GM10266 (cell line): ENCODE results near the gene ITGB1BP1.

ENCODE experiments used
- DNase-seq: peaks from one replicate; pipeline ENCODE4 v3.0.0; 2012; ENCODE audit errors: extremely low spot score
- CTCF ChIP-seq: IDR thresholded peaks from 2 replicates; pipeline ENCODE4 v1.5.1; 2012; ENCODE audit warnings: mild to moderate bottlenecking, low read depth; ENCODE audit not compliant: control insufficient read depth, insufficient read depth; ENCODE audit errors: missing control alignments

ITGB1BP1 gene

GRCh38 chr2:9373476-9373875, 49.9 kb downstream of the ITGB1BP1 start:
- DNase-seq: no peak
- no peak for TF ChIP-seq CTCF

- no peak for TF ChIP-seq CTCF
- no peak for DNase-seq
These were observed 50.3 kb downstream of the ITGB1BP1 start for GRCh38 chr2:9373047-9373446.

- no peak for TF ChIP-seq CTCF
- DNase-seq: no peak
These were observed 52.6 kb downstream of the ITGB1BP1 start for GRCh38 chr2:9370746-9371145.

GRCh38 chr2:9366026-9366425, 57.3 kb downstream of the ITGB1BP1 start:
- TF ChIP-seq CTCF: no peak
- no peak for DNase-seq

- no peak for DNase-seq
- no peak for TF ChIP-seq CTCF
These were observed 57.8 kb downstream of the ITGB1BP1 start for GRCh38 chr2:9365498-9366019.

GRCh38 chr2:9364791-9365497, 58.4 kb downstream of the ITGB1BP1 start:
- DNase-seq: no peak
- TF ChIP-seq CTCF: no peak

- TF ChIP-seq CTCF: no peak
- no peak for DNase-seq
These were observed 59.0 kb downstream of the ITGB1BP1 start for GRCh38 chr2:9364373-9364772.
